Progenitor cell of endocrine pancreas (in vitro differentiated cells): ENCODE data around the gene GON4L. TPM values are rescaled to one million over a fixed set of nuclear protein-coding genes. Genes with fewer than 3 reads are reported as not detected.
"Not testable (repeated sequence)": the region's sequence is repeated elsewhere in the genome, so short reads cannot be mapped to it uniquely, and the experiment has no call there.

Experiments
- DNase-seq: peaks from one replicate; pipeline ENCODE4 v3.0.0; 2021; ENCODE audit warnings: low spot score; ENCODE audit not compliant: unreplicated experiment
- H3K27ac Mint-ChIP-seq: 2 replicates; pipeline ENCODE4 v1.8.0; 2021; ENCODE audit warnings: mild to moderate bottlenecking, moderate library complexity, mixed read lengths
- H3K27me3 Mint-ChIP-seq: 2 replicates; pipeline ENCODE4 v1.8.0; 2021; ENCODE audit warnings: mixed read lengths
- H3K36me3 Mint-ChIP-seq: 2 replicates; pipeline ENCODE4 v1.8.0; 2022; ENCODE audit warnings: mixed read lengths; ENCODE audit not compliant: insufficient read depth
- H3K4me1 Mint-ChIP-seq: 2 replicates; pipeline ENCODE4 v1.8.0; 2021; ENCODE audit warnings: low read depth, mixed read lengths
- H3K4me3 Mint-ChIP-seq: 2 replicates; pipeline ENCODE4 v1.8.0; 2021; ENCODE audit warnings: low read depth, mild to moderate bottlenecking, moderate library complexity, mixed read lengths
- H3K9me3 Mint-ChIP-seq: 2 replicates; pipeline ENCODE4 v1.8.0; 2021; ENCODE audit warnings: low read depth, mixed read lengths
- CTCF ChIP-seq: fragments of 200-600 bp; sonication (generic); IDR thresholded peaks from one replicate; pipeline ENCODE4 v1.5.0; 2021; ENCODE audit warnings: antibody characterized with exemption, mild to moderate bottlenecking; ENCODE audit not compliant: unreplicated experiment
- total RNA-seq: library from RNA; stranded (reverse); gene quantifications from 2 replicates; pipeline ENCODE4 v1.2.1, GENCODE V29; 2021

The GON4L gene
- total RNA-seq, 1 donor from 2014 or later, result 69.4 TPM

- no peak for DNase-seq
- Mint-ChIP-seq H3K27ac (no peak overlapping the region), H3K4me1 (no peaks in the 10 kb centered on the region), H3K27me3 (no peaks in the 10 kb centered on the region), H3K36me3 (peaks cover 31% of the 10 kb centered on the region), H3K9me3 (no peaks in the 10 kb centered on the region), H3K4me3 (no peak overlapping the region)
- TF ChIP-seq CTCF, result no peak
These were observed 83.8 kb downstream of the GON4L start for GRCh38 chr1:155773221-155773620.

- Mint-ChIP-seq H3K9me3 (no peaks in the 10 kb centered on the region), H3K36me3 (peaks cover 29% of the 10 kb centered on the region), H3K27me3 (no peaks in the 10 kb centered on the region), H3K4me3 (no peak overlapping the region), H3K27ac (no peak overlapping the region), H3K4me1 (no peaks in the 10 kb centered on the region)
- TF ChIP-seq CTCF, result no peak
- no peak for DNase-seq
These were observed 87.8 kb downstream of the GON4L start for GRCh38 chr1:155769257-155769656.

GRCh38 chr1:155767399-155767989, 89.5 kb downstream of the GON4L start:
- DNase-seq, H3K4me3 Mint-ChIP-seq, H3K27me3 Mint-ChIP-seq, H3K4me1 Mint-ChIP-seq, H3K27ac Mint-ChIP-seq, H3K9me3 Mint-ChIP-seq: not testable (repeated sequence)
- H3K36me3 Mint-ChIP-seq, result peaks cover 27% of the 10 kb centered on the region

- H3K27me3 Mint-ChIP-seq, DNase-seq, H3K27ac Mint-ChIP-seq, H3K9me3 Mint-ChIP-seq, H3K4me1 Mint-ChIP-seq, H3K4me3 Mint-ChIP-seq: not testable (repeated sequence)
- peaks cover 29% of the 10 kb centered on the region for H3K36me3 Mint-ChIP-seq
These were observed 93.0 kb downstream of the GON4L start for GRCh38 chr1:155763989-155764388.

- H3K4me3 Mint-ChIP-seq, H3K9me3 Mint-ChIP-seq, DNase-seq, H3K4me1 Mint-ChIP-seq, H3K27me3 Mint-ChIP-seq: not testable (repeated sequence)
- Mint-ChIP-seq H3K27ac (peak overlapping the region; percentile 17), H3K36me3 (peaks cover 26% of the 10 kb centered on the region)
These were observed 93.8 kb downstream of the GON4L start for GRCh38 chr1:155763090-155763815.

GRCh38 chr1:155761736-155762405, 95.1 kb downstream of the GON4L start:
- Mint-ChIP-seq H3K9me3 (no peaks in the 10 kb centered on the region), H3K36me3 (peaks cover 27% of the 10 kb centered on the region), H3K4me3 (no peak overlapping the region), H3K4me1 (no peaks in the 10 kb centered on the region), H3K27me3 (no peaks in the 10 kb centered on the region), H3K27ac (no peak overlapping the region)
- no peak for TF ChIP-seq CTCF
- DNase-seq, result no peak
